Uterus (tissue), 2 donors: ENCODE data around the gene UST.

Experiments
- POLR2A ChIP-seq, 2 donors: fragments of 450-650 bp; IDR thresholded peaks; one replicate each; pipeline ENCODE4 v1.6.1; 2016; ENCODE audit warnings: antibody characterized with exemption in 2 of 2, mild to moderate bottlenecking in 1 of 2, moderate library complexity in 1 of 2
- TF ChIP-seq, protein P1 (sequence below), 4 experiments: fragments of 200-600 bp in 2 of 4; fragments of 450-650 bp in 2 of 4; sonication (generic) in 2 of 4; IDR thresholded peaks; one replicate each; pipeline ENCODE4 v1.5.1; 2016 to 2019; ENCODE audit warnings: antibody characterized with exemption in 4 of 4, mild to moderate bottlenecking in 2 of 4, moderate library complexity in 1 of 4

DNA sequence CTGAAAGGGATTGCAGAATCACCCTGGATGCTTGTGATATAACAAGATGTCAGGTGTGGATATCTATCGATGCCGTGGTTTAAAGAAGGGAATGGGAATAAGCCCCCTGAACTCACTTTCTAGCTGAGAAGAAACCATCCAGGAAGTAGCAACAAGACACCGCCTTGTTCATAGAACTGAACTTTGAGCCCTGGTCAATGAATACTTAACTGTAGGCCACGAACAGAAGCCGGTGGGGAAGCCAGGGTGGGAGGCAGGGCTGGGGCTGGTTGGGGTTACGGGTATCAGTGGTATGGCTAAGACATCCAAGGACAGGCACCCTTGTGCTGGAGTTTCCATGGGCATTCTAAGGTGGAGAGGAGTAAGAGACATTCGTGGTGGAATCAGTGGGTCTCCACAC lies 61.0 kb downstream of the UST start:
- TF ChIP-seq, protein P1, sequence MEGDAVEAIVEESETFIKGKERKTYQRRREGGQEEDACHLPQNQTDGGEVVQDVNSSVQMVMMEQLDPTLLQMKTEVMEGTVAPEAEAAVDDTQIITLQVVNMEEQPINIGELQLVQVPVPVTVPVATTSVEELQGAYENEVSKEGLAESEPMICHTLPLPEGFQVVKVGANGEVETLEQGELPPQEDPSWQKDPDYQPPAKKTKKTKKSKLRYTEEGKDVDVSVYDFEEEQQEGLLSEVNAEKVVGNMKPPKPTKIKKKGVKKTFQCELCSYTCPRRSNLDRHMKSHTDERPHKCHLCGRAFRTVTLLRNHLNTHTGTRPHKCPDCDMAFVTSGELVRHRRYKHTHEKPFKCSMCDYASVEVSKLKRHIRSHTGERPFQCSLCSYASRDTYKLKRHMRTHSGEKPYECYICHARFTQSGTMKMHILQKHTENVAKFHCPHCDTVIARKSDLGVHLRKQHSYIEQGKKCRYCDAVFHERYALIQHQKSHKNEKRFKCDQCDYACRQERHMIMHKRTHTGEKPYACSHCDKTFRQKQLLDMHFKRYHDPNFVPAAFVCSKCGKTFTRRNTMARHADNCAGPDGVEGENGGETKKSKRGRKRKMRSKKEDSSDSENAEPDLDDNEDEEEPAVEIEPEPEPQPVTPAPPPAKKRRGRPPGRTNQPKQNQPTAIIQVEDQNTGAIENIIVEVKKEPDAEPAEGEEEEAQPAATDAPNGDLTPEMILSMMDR (IDR thresholded peaks at IDR 0.05) = no peak
- no peak for TF ChIP-seq POLR2A (IDR thresholded peaks at IDR 0.05)
